ENCODE data around the gene NT5E.

NT5E gene

GRCh38 chr6:85469276-85470022 lies 19.6 kb downstream of the NT5E start:
- peak overlapping the region; percentile 23 for H3K27ac ChIP-seq
- H3K36me3 ChIP-seq (replicated peaks), result peaks cover 23% of the 10 kb centered on the region
- no peak overlapping the region for H3K4me3 ChIP-seq (ENCODE audit: low read depth, low read length)
- no peaks in the 10 kb centered on the region for H3K27me3 ChIP-seq (replicated peaks)
- in situ Hi-C loops (cut with HindIII; ENCODE audit: low pct_ligation_motif_present, low sequenced_read_pairs), result loop anchor here (10.0 kb wide), 1 partner anchor 115 kb away; no protein-coding TSS in a partner anchor
- DNase-seq, result no peak
- TF ChIP-seq, protein P1, sequence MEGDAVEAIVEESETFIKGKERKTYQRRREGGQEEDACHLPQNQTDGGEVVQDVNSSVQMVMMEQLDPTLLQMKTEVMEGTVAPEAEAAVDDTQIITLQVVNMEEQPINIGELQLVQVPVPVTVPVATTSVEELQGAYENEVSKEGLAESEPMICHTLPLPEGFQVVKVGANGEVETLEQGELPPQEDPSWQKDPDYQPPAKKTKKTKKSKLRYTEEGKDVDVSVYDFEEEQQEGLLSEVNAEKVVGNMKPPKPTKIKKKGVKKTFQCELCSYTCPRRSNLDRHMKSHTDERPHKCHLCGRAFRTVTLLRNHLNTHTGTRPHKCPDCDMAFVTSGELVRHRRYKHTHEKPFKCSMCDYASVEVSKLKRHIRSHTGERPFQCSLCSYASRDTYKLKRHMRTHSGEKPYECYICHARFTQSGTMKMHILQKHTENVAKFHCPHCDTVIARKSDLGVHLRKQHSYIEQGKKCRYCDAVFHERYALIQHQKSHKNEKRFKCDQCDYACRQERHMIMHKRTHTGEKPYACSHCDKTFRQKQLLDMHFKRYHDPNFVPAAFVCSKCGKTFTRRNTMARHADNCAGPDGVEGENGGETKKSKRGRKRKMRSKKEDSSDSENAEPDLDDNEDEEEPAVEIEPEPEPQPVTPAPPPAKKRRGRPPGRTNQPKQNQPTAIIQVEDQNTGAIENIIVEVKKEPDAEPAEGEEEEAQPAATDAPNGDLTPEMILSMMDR (IDR thresholded peaks at IDR 0.05; ENCODE audit: low read depth, low read length, missing control alignments), result no peak

GRCh38 chr6:85470023-85470410 lies 20.1 kb downstream of the NT5E start:
- in situ Hi-C loops (cut with HindIII; ENCODE audit: low pct_ligation_motif_present, low sequenced_read_pairs), result loop anchor here (10.0 kb wide), 1 partner anchor 115 kb away; no protein-coding TSS in a partner anchor
- TF ChIP-seq, protein P1 (IDR thresholded peaks at IDR 0.05; ENCODE audit: low read depth, low read length, missing control alignments), result no peak
- Histone ChIP-seq H3K27ac (peak overlapping the region; percentile 23), H3K36me3 (replicated peaks) (peaks cover 23% of the 10 kb centered on the region), H3K27me3 (replicated peaks) (no peaks in the 10 kb centered on the region), H3K4me3 (ENCODE audit: low read depth, low read length) (no peak overlapping the region)
- DNase-seq, result peak; percentile 43

DNA sequence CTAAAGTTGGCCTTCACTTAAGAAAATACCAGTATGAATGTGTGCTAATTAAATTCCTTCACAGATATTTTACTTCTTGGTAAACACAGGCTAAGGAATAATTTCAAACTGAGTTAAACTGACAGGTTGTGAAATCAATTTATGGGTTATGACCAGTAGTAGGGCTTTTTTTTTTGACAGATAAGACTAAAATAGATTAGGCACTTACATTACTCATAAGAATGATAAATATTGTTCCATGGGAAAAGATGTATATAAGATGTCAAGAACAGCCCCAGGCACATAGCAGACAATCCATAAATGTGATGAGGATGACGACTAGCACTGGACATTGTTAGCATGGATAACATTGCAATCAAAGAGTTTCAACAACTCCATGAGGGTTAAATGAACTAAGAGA lies 22.9 kb downstream of the NT5E start:
- peak; percentile 72 for DNase-seq
- in situ Hi-C loops (cut with HindIII; ENCODE audit: low pct_ligation_motif_present, low sequenced_read_pairs), result loop anchor here (10.0 kb wide), 1 partner anchor 118 kb away; no protein-coding TSS in a partner anchor
- H3K27ac ChIP-seq, result peak overlapping the region; percentile 68
- TF ChIP-seq, protein P1 (IDR thresholded peaks at IDR 0.05; ENCODE audit: low read depth, low read length, missing control alignments), result no peak
- H3K36me3 ChIP-seq (replicated peaks), result peaks cover 31% of the 10 kb centered on the region
- no peaks in the 10 kb centered on the region for H3K27me3 ChIP-seq (replicated peaks)
- H3K4me3 ChIP-seq (ENCODE audit: low read depth, low read length), result no peak overlapping the region

DNA sequence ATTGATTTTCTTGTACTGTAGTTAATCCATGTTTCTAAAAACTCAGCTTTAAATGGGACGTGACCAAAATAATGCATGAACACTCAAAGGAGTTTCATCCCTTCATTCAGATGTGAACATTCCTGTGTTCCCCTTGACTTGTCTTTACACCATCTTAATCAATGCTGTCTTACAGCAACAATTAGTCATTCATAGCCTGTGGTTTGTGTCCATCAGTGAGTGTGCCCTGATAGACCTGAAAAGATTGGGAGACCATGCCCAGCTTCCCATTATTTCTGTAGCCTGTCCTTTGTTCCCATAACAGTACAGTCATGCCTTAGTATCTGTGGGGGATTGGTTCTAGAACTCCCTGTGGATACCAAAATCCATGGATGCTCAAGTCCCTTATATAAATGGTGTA lies 23.9 kb downstream of the NT5E start:
- DNase-seq, result no peak
- peak overlapping the region; percentile 68 for H3K27ac ChIP-seq
- in situ Hi-C loops (cut with HindIII; ENCODE audit: low pct_ligation_motif_present, low sequenced_read_pairs), result loop anchor here (10.0 kb wide), 1 partner anchor 119 kb away; no protein-coding TSS in a partner anchor
- no peak overlapping the region for H3K4me3 ChIP-seq (ENCODE audit: low read depth, low read length)
- TF ChIP-seq, protein P1 (IDR thresholded peaks at IDR 0.05; ENCODE audit: low read depth, low read length, missing control alignments), result no peak
- peaks cover 30% of the 10 kb centered on the region for H3K36me3 ChIP-seq (replicated peaks)
- H3K27me3 ChIP-seq (replicated peaks), result no peaks in the 10 kb centered on the region

- TF ChIP-seq, protein P1 (IDR thresholded peaks at IDR 0.05; ENCODE audit: low read depth, low read length, missing control alignments), result no peak
- no peak overlapping the region for H3K27ac ChIP-seq
- peaks cover 34% of the 10 kb centered on the region for H3K36me3 ChIP-seq (replicated peaks)
- DNase-seq, result no peak
- H3K27me3 ChIP-seq (replicated peaks), result no peaks in the 10 kb centered on the region
- no peak overlapping the region for H3K4me3 ChIP-seq (ENCODE audit: low read depth, low read length)
- in situ Hi-C loops (cut with HindIII; ENCODE audit: low pct_ligation_motif_present, low sequenced_read_pairs), result loop anchor here (10.0 kb wide), 1 partner anchor 122 kb away; no protein-coding TSS in a partner anchor
Measured at GRCh38 chr6:85476532-85476931, 26.6 kb downstream of the NT5E start.
